ENCODE results near the gene CST7. TPM values are rescaled to one million over a fixed set of nuclear protein-coding genes. Genes with fewer than 3 reads are reported as not detected.
"Not testable (repeated sequence)": the region's sequence is repeated elsewhere in the genome, so short reads cannot be mapped to it uniquely, and the experiment has no call there.

The CST7 gene
- polyA plus RNA-seq, 6 donors from 2014 or later = 0.65 to 4.6 (median 2.7) TPM

DNA sequence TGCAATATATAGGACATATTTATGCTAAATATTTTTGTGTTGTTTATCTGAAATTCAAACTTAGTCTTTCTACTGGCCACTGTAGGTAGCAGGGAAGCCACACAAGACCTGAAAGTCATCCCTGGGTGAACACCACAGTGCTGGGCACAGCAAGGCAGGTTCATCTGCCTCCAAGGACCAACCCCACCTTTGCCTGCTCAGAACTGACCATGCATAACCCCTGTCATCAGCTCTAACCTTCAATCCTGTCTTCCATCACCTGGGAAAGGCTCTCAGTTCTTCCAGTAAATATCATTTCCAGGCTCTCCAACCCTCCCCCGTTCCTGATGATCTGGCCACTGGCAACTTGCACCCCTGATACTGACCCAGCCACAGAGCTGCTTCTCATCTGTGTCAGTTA is 32.7 kb upstream of the CST7 start:
- Mint-ChIP-seq H3K9me3 (peaks cover under 1 to 5% (median 3%) of the 10 kb centered on the region in 7 donors), H3K27ac (no peak overlapping the region), H3K27me3 (peaks cover 8 to 48% (median 29%) of the 10 kb centered on the region in 3 donors), H3K4me1 (no peaks in the 10 kb centered on the region), H3K4me3 (peak overlapping the region in 1 of 8 donors; percentile 33), H3K36me3 (peaks cover 6 to 8% of the 10 kb centered on the region in 2 donors)
- no peak for ATAC-seq (ENCODE audit: low read depth in 2 of 2)
- no peak for DNase-seq

DNA sequence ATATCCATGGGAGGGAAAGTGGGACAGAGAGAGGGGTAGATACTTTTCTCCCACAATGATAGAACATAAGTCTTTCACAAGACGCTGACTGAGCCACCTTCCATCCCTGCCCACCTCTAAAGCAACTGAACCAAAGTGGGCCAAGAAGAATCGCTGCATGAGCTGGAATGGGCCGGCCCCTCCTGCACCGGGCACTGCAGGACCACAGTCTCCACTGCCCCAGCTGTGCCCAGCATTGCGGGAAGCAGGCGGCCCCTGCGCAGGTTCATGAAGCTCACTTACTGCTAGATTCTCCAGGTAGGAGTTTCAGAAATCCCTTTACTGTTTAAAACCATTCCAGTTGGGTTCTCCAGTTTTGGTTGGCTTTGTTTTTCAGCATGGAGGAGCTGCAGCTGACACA is 32.0 kb upstream of the CST7 start:
- H3K9me3 Mint-ChIP-seq = peaks cover 1 to 8% (median 4%) of the 10 kb centered on the region in 7 donors
- ATAC-seq (ENCODE audit: low read depth in 2 of 2) (no peak), DNase-seq (no peak)
- H3K4me3 Mint-ChIP-seq = no peak overlapping the region
- H3K36me3 Mint-ChIP-seq = peaks cover 7 to 10% of the 10 kb centered on the region in 2 donors
- H3K27ac Mint-ChIP-seq = no peak overlapping the region
- no peaks in the 10 kb centered on the region for H3K4me1 Mint-ChIP-seq
- peaks cover 8 to 47% (median 29%) of the 10 kb centered on the region in 3 donors for H3K27me3 Mint-ChIP-seq

DNA sequence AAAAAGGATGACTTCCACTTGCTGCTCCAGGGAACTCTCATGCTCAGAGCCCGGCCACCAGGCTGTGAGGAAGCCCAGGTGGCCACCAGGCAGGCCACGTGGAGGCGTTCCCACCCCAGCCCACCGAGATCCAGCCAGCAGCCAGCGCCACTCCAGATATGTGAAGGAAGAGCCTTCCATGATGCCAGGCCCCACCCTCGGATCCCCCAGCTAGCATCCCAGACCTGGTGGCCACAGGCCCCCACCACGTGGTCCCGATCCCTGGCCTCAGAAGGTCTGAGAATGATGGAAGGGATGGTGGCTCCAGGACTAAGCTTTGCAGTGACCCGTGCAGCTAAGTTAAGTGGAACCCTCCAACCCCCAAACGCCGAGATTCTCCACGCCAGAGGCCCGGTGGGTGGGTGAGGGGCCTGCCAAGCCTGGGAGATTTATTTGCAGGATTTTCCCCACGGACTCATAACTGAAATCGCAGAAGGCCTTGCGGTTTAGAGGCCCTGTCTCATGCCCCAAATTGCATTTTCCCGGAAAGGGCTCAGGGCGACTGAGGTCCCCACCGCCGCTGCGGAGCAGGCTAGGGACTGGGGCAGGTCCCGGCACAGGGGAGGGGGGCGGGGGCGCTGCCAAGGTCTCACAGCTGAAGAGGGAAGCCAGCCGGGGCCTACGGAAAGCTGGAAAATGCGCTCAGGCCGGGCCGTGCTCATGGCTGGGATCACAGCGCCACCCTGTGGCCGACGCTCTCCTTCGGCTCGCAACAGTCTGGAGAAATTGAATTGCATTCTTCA is 31.1 kb upstream of the CST7 start:
- Mint-ChIP-seq H3K27me3 (peaks cover 8 to 46% (median 29%) of the 10 kb centered on the region in 3 donors), H3K4me1 (no peaks in the 10 kb centered on the region), H3K9me3 (peaks cover 1 to 8% (median 4%) of the 10 kb centered on the region in 7 donors), H3K4me3 (no peak overlapping the region), H3K27ac (no peak overlapping the region), H3K36me3 (peaks cover 7 to 14% of the 10 kb centered on the region in 2 donors)
- ATAC-seq (ENCODE audit: low read depth in 2 of 2) (no peak), DNase-seq (no peak)

DNA sequence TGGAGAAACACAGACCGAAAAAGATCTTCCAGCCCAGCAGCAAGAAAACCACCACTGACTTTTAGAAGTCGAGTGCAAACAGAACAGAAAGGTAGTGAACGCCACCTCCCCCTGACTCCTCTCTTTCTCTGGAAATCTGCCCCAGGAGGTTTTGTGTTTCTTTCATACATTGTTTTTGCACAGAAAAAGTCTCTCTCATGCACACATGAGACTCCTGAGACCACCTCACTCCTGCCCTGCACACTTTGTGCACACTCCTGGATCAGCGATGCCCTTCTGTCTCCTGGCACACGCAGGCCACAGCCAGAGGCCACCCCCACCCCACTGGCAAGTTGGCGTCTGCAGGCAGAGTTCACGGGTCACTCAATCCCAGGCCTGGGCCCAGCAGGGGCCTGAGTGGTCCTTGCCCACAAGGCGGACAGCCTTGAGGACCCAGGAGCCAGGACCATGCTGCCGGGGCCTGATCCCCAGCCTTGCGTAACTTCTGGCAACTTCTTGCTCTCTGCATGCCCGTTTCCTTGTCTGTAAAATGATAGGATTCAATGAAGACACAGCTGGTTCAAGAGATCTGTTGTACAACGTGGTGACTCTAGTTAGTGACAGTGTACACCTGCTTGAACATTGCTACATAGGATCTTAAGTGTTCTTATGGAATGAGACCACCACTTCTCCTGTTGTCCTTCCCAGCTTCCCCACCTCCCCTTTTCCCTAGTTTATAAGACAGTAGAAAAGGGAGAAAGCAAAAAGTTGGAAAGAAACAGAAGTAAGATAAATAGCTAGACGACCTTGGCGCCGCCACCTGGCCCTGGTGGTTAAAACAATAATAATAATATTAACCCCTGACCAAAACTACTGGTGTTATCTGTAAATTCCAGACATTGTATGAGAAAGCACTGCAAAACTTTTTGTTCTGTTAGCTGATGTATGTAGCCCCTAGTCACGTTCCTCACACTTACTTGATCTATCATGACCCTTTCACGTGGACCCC is 30.2 kb upstream of the CST7 start:
- Mint-ChIP-seq H3K9me3 (peaks cover 1 to 8% (median 4%) of the 10 kb centered on the region in 7 donors), H3K4me3 (no peak overlapping the region), H3K27me3 (peaks cover 8 to 40% (median 29%) of the 10 kb centered on the region in 3 donors), H3K36me3 (peaks cover 7 to 17% of the 10 kb centered on the region in 2 donors), H3K4me1 (no peaks in the 10 kb centered on the region), H3K27ac (no peak overlapping the region)
- DNase-seq (no peak), ATAC-seq (ENCODE audit: low read depth in 2 of 2) (no peak)

DNA sequence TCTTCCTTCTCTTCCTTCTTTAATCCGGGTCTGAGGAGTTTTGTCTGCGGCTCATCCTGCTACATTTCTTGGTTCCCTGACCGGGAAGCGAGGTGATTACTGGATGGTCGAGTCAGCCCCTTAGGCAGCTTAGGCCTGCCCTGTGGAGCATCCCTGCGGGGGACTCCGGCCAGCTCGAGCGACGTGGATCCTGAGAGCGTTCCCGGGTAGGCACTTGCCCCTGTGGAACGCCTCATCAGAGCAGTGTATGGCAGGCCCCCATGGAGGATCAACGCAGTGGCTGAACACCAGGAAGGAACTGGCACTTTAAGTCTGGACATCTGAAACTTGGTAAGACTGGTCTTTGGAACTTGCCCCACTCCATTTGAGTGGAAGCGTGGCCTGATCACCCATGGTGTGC is 29.4 kb upstream of the CST7 start:
- H3K9me3 Mint-ChIP-seq; H3K4me3 Mint-ChIP-seq; H3K4me1 Mint-ChIP-seq; DNase-seq; H3K27ac Mint-ChIP-seq; ATAC-seq (ENCODE audit: low read depth in 2 of 2): not testable (repeated sequence)
- Mint-ChIP-seq H3K27me3 (peaks cover 8 to 40% (median 29%) of the 10 kb centered on the region in 3 donors), H3K36me3 (peaks cover 7 to 17% of the 10 kb centered on the region in 2 donors)

DNA sequence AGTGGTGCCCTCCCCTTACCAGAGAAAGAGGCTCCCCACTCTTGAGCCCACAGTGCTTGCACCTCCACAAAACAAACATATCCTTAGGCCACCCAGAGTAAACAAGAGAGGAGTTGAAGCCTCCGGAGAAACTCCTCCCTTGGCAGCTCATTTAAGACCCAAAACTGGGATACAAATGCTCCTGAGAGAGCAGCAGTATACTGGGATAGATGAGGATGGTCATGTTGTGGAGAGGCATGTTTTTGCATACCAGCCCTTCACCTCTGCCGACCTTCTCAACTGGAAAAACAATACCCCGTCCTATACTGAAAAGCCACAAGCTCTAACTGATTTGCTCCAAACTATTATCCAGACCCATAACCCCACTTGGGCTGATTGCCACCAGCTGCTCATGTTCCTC is 28.4 kb upstream of the CST7 start:
- DNase-seq; H3K9me3 Mint-ChIP-seq; H3K4me1 Mint-ChIP-seq; H3K4me3 Mint-ChIP-seq; ATAC-seq (ENCODE audit: low read depth in 2 of 2): not testable (repeated sequence)
- H3K36me3 Mint-ChIP-seq = peaks cover 7 to 17% of the 10 kb centered on the region in 2 donors
- peak overlapping the region in 1 of 6 donors; percentile 84 for H3K27ac Mint-ChIP-seq
- peaks cover 8 to 40% (median 29%) of the 10 kb centered on the region in 3 donors for H3K27me3 Mint-ChIP-seq

DNA sequence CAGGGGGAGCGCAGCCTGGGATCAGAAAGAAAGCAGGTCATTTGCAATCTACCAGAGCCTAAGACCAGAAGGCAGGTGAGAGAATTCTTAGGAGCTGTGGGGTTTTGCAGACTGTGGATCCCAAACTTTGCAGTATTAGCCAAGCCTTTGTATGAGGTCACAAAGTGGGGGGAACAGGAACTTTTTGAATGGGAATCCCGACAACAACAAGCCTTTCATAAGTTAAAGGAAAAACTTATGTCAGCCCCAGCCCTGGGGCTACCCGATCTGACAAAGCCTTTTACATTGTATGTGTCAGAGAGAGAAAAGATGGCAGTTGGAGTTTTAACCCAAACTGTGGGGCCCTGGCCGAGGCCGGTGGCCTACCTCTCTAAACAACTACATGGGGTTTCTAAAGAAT is 19.8 kb upstream of the CST7 start:
- H3K36me3 Mint-ChIP-seq; DNase-seq; H3K27me3 Mint-ChIP-seq; H3K27ac Mint-ChIP-seq; H3K4me3 Mint-ChIP-seq; ATAC-seq (ENCODE audit: low read depth in 2 of 2); H3K9me3 Mint-ChIP-seq; H3K4me1 Mint-ChIP-seq: not testable (repeated sequence)

DNA sequence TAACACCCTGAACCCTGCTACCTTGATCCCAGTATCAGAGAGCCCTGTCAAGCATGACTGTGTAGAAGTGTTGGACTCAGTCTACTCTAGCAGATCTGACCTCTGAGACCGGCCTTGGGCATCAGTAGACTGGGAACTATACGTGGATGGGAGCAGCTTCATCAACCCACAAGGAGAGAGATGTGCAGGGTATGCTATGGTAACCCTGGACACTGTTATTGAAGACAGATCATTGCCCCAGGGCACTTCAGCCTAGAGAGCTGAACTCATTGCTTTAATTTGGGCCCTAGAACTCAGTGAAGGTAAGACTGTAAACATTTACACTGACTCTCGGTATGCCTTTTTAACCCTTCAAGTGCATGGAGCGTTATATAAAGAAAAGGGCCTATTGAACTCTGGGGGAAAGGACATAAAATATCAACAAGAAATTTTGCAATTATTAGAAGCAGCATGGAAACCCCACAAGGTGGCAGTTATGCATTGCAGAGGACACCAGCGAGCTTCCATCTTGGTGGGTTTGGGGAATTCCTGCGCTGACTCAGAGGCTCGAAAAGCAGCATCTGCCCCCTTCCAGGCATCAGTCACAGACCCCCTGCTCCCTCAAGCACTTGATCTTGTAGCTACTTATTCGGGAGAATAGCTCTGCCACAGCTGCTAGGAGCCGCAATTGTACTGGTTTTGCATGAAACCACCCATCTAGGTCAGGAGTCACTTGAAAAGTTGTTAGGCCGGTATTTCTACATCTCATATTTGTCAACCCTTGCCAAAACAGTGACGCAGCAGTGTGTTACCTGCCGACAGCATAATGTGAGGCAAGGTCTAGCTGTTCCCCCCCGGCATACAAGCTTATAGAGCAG is 19.0 kb upstream of the CST7 start:
- H3K27me3 Mint-ChIP-seq; H3K4me1 Mint-ChIP-seq; H3K4me3 Mint-ChIP-seq; ATAC-seq (ENCODE audit: low read depth in 2 of 2); H3K36me3 Mint-ChIP-seq; H3K9me3 Mint-ChIP-seq; DNase-seq: not testable (repeated sequence)
- H3K27ac Mint-ChIP-seq = peak overlapping the region in 1 of 6 donors; percentile 61

DNA sequence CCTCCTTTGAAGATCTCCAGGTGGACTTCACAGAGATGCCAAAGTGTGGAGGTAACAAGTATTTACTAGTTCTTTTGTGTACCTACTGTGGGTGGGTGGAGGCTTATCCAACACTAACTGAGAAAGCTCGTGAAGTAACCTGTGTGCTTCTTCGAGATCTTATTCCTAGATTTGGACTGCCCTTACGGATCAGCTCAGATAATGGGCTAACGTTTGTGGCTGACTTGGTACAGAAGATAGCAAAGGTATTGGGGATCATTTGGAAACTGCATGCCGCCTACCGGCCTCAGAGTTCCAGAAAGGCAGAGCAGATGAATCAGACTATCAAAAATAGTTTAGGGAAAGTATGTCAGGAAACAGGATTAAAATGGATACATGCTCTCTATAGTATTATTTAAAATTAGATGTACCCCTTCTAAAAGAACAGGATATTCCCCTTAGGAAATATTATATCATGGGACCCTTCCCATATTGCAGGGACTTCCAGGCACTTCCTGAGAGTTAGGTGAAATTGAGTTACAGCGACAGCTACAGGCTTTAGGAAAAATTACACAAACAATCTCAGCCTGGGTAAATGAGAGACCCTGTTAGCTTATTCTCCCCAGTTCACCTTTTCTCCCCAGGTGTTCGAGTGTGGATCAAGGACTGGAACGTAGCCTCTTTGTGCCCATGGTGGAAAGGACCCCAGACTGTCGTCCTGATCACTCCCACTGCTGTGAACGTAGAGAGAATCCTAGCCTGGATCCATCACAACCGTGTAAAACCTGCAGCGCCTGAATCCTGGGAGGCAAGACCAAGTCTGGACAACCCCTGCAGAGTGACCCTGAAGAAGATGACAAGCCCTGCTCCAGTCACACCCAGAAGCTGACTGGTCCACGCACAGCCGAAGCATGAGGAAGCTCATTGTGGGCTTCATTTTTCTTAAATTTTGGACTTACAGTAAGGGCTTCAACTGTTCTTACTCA is 18.1 kb upstream of the CST7 start:
- H3K4me1 Mint-ChIP-seq; DNase-seq; ATAC-seq (ENCODE audit: low read depth in 2 of 2); H3K9me3 Mint-ChIP-seq; H3K36me3 Mint-ChIP-seq; H3K27me3 Mint-ChIP-seq; H3K4me3 Mint-ChIP-seq: not testable (repeated sequence)
- peak overlapping the region in 1 of 6 donors; percentile 61 for H3K27ac Mint-ChIP-seq

DNA sequence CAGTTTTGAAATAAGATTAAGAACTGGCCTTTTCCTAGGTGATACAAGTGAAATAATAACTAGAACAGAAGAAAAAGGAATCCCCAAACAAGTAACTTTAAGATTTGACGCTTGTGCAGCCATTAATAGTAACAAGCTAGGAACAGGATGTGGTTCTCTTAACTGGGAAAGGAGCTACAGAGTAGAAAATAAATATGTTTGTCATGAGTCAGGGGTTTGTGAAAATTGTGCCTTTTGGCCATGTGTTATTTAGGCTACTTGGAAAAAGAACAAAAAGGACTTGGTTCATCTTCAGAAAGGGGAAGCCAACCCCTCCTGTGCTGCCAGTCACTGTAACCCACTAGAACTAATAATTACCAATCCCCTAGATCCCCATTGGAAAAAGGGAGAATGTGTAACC is 17.2 kb upstream of the CST7 start:
- peak overlapping the region in 1 of 6 donors; percentile 42 for H3K27ac Mint-ChIP-seq
- not testable (repeated sequence) for H3K4me1 Mint-ChIP-seq; ATAC-seq (ENCODE audit: low read depth in 2 of 2); H3K9me3 Mint-ChIP-seq; H3K36me3 Mint-ChIP-seq; H3K27me3 Mint-ChIP-seq; H3K4me3 Mint-ChIP-seq; DNase-seq

DNA sequence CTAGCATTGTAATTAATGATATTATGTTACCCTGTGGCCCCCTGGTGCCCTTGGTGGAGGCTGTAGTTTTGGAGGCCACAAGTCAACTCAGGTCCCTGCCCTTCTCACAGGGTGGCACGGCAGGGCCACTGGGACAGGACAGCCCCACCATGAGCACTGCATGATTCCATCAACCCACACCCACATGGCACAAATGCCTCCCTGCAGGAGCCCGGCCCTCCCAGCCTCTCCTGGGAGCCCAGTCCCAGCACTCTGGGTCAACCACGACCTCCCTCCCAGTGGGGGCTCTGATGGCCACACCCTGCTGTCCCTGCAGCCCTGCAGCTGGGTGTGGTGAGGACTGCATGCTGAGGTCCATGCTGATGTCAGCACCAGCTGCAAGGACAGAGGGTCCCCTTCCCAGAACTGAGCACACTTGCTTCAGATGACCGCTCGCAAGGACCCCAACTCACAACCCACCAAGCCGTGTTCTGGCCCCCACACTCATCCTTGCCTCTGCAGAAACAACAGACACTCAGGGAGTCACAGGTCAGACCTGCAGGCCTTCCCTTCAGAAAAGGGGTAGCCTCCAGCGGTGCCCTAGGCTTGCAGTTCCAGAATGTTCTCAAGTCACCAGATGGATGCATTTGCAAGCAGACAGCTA is 15.7 kb upstream of the CST7 start:
- Mint-ChIP-seq H3K27me3 (no peaks in the 10 kb centered on the region), H3K27ac (no peak overlapping the region), H3K4me3 (no peak overlapping the region), H3K36me3 (no peaks in the 10 kb centered on the region), H3K9me3 (peaks cover 0 to 9% (median 0%) of the 10 kb centered on the region in 7 donors), H3K4me1 (peaks cover 0 to 2% (median 0%) of the 10 kb centered on the region in 3 donors)
- DNase-seq (no peak), ATAC-seq (ENCODE audit: low read depth in 2 of 2) (no peak)

Data from naive B cell (primary cell).